NCI-H526 (cell line): ENCODE results near the gene ALOXE3.

Experiments
- DNase-seq, 2 experiments: peaks; one replicate each; lab custom pipeline; 2025; lab: John Stamatoyannopoulos, UW

The ALOXE3 gene

GRCh38 chr17:8117980-8118768 is at the start of gene ALOXE3:
TSS of gene ALOXE3 (minus strand) at chr17:8118514. CDS start at chr17:8117990, 524 bp downstream.
- DNase-seq = peak in 1 of 2 experiments; percentile 45

DNA sequence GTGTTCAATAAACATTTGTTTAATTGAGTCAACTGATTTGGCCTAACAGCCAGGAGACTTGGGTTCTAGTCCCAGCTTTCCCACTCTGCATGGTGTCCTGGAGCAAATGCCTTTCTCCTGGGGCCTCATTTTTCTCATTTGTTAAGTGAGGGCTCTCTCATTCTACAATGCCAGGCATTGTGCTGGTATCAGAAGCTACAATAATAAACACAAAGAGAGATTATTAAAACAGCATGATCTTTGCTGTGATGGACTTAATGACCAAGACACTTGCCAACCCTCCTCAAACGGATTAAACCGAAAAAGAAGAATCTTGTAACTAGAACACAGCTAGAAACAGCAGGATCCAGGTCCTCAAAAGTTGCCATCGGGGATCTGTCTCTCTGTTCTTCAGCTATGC is 49.2 kb upstream of the ALOXE3 start:
- DNase-seq = no peak

GRCh38 chr17:8166731-8167130 is 48.4 kb upstream of the ALOXE3 start:
- DNase-seq = no peak

- no peak for DNase-seq
Measured at GRCh38 chr17:8164815-8165131, 46.5 kb upstream of the ALOXE3 start.

DNA sequence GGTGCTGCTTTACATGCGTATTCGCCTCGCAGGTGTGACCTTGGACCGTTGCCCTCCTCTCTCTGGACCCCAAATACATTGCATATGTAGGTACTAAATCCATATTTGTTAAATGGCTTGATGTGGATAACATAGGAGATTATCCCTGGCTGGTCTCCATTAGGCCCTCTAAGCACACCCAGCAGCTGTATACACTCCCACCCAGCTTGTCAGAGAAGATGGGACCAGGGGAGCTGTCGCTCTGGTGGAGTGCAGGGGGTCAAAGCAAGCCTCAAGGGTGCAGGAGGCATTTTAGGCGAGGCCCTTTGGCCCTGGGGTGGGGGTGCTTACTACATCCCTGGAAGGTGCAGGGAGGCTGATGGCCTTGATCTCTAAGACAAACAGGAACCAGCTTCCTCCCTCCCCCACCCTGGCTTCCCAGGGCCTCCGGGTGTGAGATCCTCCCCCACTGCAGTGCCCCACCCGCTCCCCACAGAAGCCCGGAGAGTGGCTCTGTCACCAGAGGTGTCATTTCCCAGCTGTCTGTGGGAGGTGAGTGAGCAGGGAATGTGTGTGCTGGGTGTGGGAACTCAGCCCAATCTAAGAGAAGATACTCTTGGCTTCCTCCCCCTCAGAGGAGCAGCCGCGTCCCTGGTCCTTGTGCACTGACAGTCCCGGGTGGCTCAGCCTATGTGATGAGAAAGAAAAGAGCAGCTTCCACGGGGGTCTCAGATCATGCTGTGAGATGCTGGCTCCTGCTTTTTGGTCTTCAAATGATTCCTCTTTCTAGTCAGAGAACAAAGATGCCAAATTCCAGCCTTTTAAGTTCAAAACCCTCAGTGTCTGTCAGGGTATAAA is 45.9 kb upstream of the ALOXE3 start:
- peak in 1 of 2 experiments; percentile 21 for DNase-seq

DNA sequence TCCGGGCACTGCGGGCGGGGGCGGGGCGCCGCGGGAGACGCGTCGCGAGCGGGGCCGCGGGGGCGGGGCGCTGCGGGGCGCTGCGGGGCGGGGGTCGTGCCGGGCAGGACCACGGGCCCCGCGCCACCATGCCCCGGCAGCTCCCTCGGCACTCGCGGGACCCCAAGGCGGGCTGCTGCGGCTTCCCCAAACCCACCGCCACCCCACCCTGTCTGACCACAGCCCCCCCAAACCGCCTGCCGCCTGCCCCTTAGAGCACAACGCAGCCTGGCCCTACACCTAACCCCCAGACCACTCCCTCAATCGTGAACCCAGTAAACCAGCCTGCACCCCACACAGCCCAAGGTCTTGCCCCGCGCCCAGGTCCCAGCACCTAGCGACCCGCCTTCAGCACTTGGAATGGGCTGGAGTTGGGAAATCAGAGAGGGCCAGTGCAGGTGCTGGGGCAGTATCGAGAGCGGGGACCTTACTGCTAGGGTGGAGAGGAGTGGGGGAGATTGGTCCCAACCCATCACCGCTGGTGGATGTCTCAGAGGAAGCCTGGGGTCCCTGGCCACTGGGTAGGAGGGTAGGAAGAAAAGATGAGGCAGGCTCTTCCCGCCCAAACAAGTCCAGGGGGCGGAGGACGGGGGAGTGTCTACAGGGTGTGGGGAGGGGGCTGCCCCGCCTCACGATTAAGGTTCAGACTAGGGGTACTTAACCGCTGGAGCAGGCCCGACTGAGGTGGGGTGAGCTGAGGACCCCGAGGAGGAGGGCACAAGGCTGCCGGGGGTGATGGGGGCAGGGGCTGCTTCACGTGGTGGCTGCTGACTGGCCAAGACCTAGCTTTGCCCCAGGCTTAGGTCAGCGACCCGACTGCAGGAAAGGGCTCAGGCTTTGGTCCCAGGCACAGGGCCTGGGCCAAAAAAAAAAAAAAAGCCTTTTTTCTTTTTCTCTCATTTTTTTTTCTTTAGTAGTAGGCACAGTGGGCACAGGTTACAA is 45.0 kb upstream of the ALOXE3 start:
- DNase-seq = peak in 1 of 2 experiments; percentile 46

DNA sequence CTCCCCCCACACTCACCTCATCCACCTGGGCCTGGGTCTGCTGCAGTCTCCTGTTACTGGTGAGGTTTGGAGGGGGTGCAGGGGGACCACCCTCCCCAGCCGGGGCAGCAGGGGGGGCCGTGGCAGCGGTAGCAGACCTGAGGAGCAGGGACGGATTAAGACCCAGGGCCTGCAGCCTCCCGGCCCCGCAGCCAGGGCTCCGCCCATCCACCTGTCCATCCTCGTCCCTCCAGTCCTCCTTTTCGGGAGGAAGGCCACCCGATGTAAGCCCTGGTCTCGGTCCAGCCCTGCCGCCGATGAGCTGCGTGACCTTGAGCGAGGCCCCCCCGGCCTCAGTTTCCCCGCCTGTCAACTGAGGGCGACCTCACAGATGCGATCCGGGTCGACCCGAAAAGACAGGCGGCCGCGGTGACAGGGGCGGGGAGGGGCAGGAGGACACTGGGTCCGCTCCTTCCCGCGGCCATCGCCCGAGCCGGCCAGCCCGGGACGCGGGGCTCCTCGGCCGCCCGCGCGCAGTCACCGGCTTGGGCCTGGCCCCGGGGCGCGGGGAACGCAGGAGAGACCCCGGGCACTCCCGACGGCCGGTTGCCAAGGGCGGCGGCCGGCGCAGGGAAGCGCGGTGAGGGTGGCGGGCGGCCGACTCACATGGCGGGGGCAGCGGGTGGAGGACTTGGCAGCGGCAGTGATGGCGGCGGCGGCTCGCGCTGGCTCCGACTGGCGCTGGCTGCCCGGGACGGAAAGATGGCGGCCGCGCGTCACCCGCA is 44.1 kb upstream of the ALOXE3 start, which contains the start of gene VAMP2:
Gene VAMP2 (minus strand): TSS at position 716 of the 764 bp plus-strand sequence. CDS start 69 bp downstream, at position 647.
- peak in 1 of 2 experiments; percentile 69 for DNase-seq

DNA sequence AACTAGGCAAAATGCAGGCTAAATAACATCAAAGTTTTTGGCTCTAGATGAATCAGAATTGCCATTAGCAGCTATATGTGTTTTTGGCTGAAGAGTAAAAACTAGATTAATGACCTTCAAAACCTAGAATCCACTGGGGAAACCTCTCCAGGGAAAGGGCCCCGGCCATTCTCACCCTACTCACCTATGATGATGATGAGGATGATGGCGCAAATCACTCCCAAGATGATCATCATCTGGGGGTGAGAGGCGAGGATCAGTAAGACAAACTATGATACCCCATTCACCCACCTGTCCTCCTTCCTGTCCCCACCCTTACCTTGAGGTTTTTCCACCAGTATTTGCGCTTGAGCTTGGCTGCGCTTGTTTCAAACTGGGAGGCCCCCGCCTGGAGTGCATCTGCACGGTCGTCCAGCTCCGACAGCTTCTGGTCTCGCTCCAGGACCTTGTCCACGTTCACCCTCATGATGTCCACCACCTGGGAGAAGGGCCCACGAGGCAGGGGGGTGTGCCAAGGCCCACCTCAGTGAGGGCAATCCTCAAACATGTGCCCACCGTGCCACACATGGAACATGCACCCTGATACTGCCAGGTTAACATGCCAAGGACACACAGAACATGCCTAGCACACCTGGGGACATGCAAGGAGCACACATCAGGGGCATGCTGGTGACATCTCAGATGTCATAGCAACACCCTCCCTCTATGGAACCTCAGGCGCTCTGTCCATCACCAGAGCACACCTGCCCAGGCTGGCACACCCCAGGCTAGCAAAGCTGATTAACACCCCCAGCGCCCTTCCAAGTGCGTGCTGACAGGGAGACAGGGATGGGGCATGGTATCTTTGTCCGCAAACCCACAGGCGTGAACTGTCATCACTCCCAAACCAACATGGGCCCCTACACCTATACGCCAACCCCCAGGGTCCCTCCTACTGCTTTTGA is 43.2 kb upstream of the ALOXE3 start:
- peak in 1 of 2 experiments; percentile 8 for DNase-seq

- no peak for DNase-seq
Measured at GRCh38 chr17:8160741-8161221, 42.5 kb upstream of the ALOXE3 start.

GRCh38 chr17:8160224-8160577 is 41.9 kb upstream of the ALOXE3 start:
- no peak for DNase-seq

DNA sequence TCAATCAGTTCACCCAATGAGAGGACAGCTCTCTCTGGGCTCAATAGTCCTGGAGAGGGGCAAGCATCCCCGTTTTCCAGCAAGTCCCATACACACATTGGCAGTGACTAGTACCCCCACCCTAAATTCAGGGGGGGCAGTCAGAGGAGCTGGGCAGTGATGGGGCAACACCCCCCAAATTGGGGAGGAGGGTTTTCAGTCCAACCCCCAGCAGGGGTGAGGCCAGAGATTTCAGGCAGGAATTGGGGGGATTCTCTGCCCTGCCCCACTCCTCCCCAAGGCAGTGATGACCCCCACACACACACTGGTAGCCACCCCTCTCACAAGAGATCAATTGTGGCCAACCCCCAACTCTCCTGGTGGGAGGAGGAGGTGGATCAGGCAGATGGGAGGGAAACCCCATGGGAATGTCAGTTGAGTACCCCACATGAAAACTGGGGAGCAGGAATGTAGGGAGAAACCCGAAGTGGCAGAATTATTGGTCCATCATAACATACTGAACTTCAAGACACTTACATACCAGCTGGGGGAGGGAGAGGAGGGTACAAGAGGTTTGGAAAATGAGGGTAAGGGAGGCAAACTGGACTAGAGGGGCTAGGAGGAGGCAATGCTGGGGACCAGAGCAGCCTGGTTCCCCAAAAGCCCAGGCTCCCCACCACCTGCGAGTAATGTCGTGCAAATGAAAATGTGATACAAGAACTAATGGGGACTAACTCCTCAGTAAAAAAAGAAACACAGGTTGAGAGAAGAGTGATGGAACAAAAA is 41.3 kb upstream of the ALOXE3 start:
- no peak for DNase-seq

- DNase-seq = no peak
Measured at GRCh38 chr17:8159032-8159400, 40.7 kb upstream of the ALOXE3 start.

DNA sequence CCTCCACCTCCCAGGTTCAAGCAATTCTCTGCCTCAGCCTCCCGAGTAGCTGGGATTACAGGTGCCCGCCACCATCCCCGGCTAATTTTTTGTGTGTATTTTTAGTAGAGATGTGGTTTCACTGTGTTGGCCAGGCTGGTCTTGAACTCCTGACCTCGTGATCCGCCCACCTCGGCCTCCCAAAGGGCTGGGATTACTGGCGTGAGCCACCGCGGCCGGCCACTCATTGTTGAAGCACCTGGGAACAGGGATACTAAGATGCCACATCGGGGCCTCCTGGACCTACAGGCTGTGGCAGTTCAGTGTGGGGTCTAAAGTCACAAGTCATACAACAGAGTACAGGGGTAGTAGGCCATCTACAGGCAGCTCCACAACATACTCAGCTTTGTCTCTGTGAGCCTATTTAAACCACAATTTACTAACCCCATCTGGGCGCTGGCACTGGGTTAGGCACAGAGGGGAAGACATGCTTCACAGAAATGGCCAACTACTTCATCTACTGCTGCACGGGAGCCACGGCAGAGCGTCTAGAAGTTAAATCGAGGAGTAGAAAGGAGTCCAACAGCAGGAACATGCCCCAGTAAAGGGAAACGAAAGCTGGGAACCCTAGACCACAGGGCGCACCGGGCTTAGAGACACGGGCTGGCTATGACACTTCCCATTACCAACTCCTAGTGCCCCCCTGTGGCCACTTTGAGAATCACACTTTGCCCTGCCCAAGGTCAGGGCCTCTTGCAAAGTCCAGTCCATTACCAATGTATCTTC is 40.1 kb upstream of the ALOXE3 start:
- DNase-seq = peak; percentile 61 to 83

DNA sequence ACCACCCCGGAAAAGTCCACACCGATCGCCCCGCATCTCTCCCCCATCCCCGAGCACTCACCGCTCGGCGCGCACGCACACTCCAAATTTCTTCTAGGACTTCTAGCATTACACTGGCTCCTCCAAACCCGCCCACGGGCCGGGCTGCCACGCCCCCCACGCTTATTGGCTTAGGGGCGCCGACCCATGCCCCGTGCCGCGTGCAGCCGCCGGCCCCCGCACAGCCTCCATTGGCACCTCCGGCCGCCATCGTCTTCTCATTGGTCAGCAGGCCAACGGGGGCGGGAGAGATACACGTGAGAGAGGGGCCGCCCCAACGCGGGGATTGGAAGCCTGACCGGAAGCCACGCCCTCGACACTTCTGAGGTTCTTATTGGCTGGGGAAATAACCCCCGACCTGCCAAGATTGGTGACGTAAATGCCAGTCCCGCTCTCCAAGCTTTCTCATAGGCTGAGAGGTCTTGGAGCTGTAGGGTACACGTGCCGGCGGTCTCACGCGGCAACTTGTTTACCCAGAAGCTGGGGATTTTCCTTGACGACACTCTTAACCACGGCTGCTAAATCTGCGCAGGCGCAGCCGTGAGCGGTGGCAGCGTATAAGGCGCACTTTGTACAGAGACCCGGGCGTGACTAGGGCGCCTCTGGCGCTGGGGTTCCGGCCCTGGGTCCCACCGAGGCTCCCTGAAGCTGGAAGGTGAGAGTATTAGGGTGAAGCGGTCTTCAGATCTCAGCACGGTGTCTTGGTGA is 38.1 kb upstream of the ALOXE3 start:
- DNase-seq = peak; percentile 99

DNA sequence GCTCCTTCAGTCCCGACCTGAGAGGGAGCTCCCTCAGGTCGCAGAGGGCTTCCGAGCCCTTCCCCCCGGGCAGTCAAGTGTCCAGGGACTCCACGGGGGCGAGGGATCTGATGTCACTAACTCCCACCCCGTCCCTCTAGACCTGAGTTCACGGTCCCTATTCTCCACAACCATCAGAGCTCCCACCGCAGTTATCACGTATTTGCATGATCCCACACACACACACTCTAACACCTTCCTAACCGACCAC is 37.6 kb upstream of the ALOXE3 start:
- DNase-seq = no peak

GRCh38 chr17:8155231-8155995 is 37.1 kb upstream of the ALOXE3 start:
- no peak for DNase-seq

DNA sequence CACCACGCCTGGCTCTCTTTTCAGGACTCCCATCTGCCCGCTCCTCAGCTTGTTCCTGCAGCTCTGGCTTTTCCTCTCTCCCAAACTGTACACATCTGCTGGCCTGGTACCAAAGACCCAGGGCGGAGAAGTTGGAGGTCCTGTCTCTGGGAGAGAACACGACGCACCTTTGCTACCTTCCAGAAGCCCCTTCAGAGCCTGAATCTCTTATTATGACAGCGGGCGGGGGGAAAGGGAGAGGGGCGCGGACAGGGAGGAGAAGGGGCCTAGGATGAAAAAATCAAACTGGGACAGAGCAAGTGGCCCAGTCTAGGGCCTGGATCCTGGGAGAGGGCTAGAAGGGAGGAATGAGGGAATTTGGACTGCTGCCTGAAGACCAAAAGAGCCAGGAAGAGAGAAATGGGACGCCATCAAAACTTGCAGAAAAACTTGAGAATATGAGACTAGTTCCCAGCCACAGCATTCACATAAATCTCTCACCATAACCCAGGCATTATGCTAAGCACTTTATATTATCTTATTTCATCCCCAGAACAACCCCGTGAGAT is 36.4 kb upstream of the ALOXE3 start:
- DNase-seq = no peak
